Spleen (tissue), 7 donors: ENCODE measurements around the gene BCL2L11.

Source experiments
- CTCF ChIP-seq, 11 experiments: fragments of 200-600 bp in 7 of 11; fragments of 450-650 bp in 4 of 11; sonication (generic) in 4 of 11; IDR thresholded peaks in 8 of 11; conservative IDR thresholded peaks in 3 of 11; 1 replicate in 7 of 11; 2 replicates in 4 of 11; pipeline versions ENCODE4 v1.4.0 to v1.8.0; 2016 to 2021; ENCODE audit warnings: antibody characterized with exemption in 11 of 11, inconsistent platforms in 4 of 11, mild to moderate bottlenecking in 1 of 11
- POLR2A ChIP-seq, 3 donors: fragments of 450-650 bp; IDR thresholded peaks; one replicate each; pipeline ENCODE4 v1.5.1; 2017; ENCODE audit warnings: antibody characterized with exemption in 3 of 3, mild to moderate bottlenecking in 1 of 3
- donor health status: DM: no; HTN: no; CAD: no; lungs with moderate emphysema.
- donor health status: DM: no; HTN: no; CAD: no.
- donor health status: DM: no; HTN: no; CAD: no.

- TF ChIP-seq CTCF (IDR thresholded peaks at IDR 0.05 in 8 of 11, conservative IDR thresholded peaks at IDR 0.05 in 3 of 11) (no peak), POLR2A (IDR thresholded peaks at IDR 0.05) (no peak)
Observed at GRCh38 chr2:111178296-111178695, 57.6 kb downstream of the BCL2L11 start.
